ENCODE data around the gene GPR141. TPM values are rescaled to one million over a fixed set of nuclear protein-coding genes. Genes with fewer than 3 reads are reported as not detected.

Gene GPR141
- total RNA-seq, 1 experiment from 2014 or later = not detected

DNA sequence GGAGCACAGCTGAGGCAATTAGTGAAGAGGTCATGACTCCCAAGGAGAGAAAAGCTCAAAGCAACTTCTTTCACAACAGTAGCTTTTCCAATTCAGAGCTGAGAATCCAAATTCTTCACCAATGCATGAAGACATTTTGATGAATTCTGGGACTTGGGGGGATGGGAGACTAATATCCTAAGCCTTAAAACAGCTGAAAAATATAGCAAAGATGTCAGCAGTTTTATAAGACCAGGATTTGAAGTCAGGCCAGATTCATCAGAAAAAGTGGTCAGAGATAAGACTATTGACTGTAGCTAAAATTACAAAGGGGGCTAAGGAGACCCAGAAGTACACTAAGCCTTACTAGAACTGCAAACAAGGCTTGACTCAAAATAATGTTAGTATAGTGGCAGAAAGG lies 51.6 kb downstream of the GPR141 start:
- no peaks in the 10 kb centered on the region; the same call in 1 of the 2 replicates for H3K9me3 ChIP-seq (replicated peaks)
- no peaks in the 10 kb centered on the region for H3K36me3 ChIP-seq
- H3K4me3 ChIP-seq = no peak overlapping the region
- no peak for DNase-seq
- no peak overlapping the region for H3K27ac ChIP-seq
- H3K4me1 ChIP-seq = no peaks in the 10 kb centered on the region
- peaks cover 4% of the 10 kb centered on the region; the same call in 1 of the 2 replicates for H3K27me3 ChIP-seq

DNA sequence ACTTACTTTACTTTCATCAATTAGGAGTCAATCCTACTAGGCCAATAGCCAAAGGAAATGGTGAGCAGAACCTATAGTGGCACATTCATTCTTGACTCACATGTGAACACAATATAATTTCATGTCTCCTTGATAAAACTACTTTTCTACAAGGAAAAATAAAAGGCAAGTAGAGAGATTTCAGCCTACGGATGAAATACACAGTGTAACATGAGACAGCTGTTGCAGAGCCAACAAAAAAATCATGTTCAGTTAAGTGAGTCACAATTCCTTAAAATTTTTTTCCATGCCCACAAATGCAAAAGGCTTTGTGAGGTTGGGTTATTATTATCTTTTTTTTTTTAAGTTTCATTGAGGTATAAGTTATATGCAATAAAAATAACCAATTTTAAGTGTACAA lies 54.8 kb downstream of the GPR141 start:
- H3K4me1 ChIP-seq = no peaks in the 10 kb centered on the region
- no peak overlapping the region for H3K4me3 ChIP-seq
- H3K36me3 ChIP-seq = no peaks in the 10 kb centered on the region; the same call in 1 of the 2 replicates
- H3K9me3 ChIP-seq (replicated peaks) = no peaks in the 10 kb centered on the region; the same call in 1 of the 2 replicates
- no peak for DNase-seq
- no peaks in the 10 kb centered on the region for H3K27me3 ChIP-seq
- H3K27ac ChIP-seq = no peak overlapping the region

DNA sequence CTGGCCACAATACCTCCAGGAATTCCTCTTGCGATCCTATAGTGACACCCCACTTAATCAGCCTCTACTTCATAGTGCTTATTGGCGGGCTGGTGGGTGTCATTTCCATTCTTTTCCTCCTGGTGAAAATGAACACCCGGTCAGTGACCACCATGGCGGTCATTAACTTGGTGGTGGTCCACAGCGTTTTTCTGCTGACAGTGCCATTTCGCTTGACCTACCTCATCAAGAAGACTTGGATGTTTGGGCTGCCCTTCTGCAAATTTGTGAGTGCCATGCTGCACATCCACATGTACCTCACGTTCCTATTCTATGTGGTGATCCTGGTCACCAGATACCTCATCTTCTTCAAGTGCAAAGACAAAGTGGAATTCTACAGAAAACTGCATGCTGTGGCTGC lies 56.8 kb downstream of the GPR141 start:
- H3K36me3 ChIP-seq = no peaks in the 10 kb centered on the region; the same call in 1 of the 2 replicates
- no peaks in the 10 kb centered on the region; the same call in 1 of the 2 replicates for H3K9me3 ChIP-seq (replicated peaks)
- no peak overlapping the region for H3K27ac ChIP-seq
- DNase-seq = no peak
- no peaks in the 10 kb centered on the region for H3K4me1 ChIP-seq
- H3K4me3 ChIP-seq = no peak overlapping the region
- no peaks in the 10 kb centered on the region; the same call in 1 of the 2 replicates for H3K27me3 ChIP-seq

DNA sequence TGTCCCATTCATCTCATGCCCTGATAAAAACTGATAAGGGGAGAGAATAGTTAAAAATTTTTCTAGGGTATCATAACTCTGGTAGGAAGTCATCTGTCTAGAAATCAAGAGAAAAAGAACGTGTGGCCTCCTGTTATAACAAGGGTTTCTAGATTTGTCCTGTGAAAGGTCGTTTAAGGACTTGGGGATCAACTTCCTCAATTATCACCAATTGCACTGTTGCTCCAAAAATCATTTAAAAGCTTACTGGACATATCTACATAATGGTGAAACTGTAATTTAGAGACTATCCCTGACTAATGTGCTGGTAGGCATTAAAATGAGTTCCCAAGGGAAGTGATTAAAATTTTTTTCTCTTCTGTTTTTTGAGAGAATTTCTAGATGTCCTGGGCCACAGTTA lies 58.2 kb downstream of the GPR141 start:
- H3K27me3 ChIP-seq = no peaks in the 10 kb centered on the region; the same call in 1 of the 2 replicates
- no peak overlapping the region for H3K4me3 ChIP-seq
- H3K27ac ChIP-seq = no peak overlapping the region
- no peaks in the 10 kb centered on the region; the same call in 1 of the 2 replicates for H3K36me3 ChIP-seq
- no peaks in the 10 kb centered on the region for H3K4me1 ChIP-seq
- DNase-seq = no peak
- no peaks in the 10 kb centered on the region for H3K9me3 ChIP-seq (replicated peaks)

DNA sequence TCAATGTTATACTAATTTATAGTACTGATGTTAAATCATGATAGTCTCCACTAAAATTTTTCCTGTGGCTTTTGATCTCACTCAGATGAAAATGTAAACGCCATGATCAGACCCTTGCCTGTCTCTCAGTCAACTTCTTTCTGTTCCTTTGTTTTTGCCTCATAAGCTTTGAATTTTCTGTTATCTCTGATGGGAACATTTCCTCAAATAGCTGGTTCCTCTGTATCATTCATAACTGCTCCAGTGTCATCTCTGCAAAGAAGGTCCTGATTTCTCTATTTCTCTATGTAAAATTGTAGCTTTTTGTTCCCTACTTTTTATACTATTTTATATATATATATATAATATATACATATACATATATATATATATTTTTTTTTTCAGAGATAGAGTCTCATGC lies 67.5 kb downstream of the GPR141 start:
- H3K27me3 ChIP-seq = no peaks in the 10 kb centered on the region
- no peaks in the 10 kb centered on the region for H3K36me3 ChIP-seq
- no peak overlapping the region for H3K27ac ChIP-seq
- DNase-seq = no peak
- H3K9me3 ChIP-seq (replicated peaks) = no peaks in the 10 kb centered on the region; the same call in 1 of the 2 replicates
- no peaks in the 10 kb centered on the region for H3K4me1 ChIP-seq
- H3K4me3 ChIP-seq = no peak overlapping the region

DNA sequence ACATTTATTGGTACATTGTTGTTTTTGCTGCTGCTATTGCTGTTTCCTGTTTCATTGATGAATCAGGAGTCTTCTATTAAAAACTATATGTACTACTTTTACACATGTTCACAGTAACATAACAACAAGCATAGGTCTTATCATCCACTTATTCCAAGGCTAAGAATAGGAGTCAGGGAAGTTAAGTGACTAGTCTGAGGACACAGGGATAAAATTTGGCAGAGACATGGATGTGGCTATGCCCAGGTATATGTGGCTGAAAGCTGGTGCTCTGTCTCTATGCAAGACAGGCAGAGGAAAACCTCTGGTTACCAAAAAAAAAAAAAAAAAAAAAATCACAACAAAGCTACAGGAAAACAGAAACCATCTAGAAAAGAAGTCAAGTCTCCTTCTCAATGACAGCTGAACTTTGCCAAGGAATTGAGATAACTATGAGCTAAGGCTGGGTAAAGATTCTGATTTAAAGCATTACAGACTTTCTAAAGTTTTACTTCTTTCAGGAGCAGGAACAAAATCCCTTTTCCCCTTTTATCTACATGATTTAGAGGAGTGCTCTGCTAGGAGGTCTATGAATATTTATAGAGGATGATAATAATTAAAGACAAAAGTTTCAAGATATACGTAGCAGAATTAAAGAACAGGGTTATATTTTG lies 70.0 kb downstream of the GPR141 start:
- no peaks in the 10 kb centered on the region for H3K36me3 ChIP-seq
- H3K9me3 ChIP-seq (replicated peaks) = no peaks in the 10 kb centered on the region; the same call in 1 of the 2 replicates
- DNase-seq = no peak
- H3K4me3 ChIP-seq = no peak overlapping the region
- no peaks in the 10 kb centered on the region for H3K4me1 ChIP-seq
- no peak overlapping the region for H3K27ac ChIP-seq
- no peaks in the 10 kb centered on the region for H3K27me3 ChIP-seq

DNA sequence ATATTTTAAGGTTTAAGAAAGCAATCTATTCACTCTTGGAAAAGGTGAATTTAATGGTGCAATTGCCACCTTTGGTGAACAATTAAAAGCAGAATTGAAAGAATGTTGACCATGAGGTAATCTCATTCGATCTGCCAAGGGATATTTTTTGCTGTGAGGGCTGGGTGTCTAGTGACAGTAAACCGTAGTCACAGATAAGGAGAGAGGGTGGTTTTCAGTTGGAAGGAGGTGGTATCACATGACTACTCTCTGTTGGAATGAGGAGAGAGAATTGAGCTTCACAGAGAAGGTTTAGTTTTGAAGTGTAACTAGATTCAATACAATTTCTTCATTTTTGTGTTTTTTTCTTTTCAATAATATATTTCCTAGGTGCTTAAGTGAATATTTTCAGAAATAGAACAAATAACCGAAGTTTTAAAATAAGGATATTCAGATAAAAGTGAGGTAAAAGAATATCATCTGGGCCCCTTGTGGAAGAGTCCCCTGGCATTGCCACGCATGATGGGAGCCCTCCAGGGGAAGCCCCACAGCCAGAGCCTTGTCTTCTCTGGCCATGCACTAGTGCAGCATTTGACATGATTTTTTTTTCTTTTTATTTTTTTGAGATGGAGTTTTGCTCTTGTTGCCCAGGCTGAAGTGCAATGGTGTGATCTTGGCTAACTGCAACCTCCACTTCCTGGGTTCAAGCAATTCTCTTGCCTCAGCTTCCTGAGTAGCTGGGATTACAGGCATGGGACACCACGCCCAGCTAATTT lies 73.4 kb downstream of the GPR141 start:
- Histone ChIP-seq H3K4me3 (no peak overlapping the region), H3K36me3 (no peaks in the 10 kb centered on the region), H3K27me3 (no peaks in the 10 kb centered on the region), H3K9me3 (replicated peaks) (no peaks in the 10 kb centered on the region; the same call in 1 of the 2 replicates), H3K4me1 (peaks cover 4% of the 10 kb centered on the region; the same call in 1 of the 2 replicates), H3K27ac (no peak overlapping the region)
- DNase-seq = no peak

DNA sequence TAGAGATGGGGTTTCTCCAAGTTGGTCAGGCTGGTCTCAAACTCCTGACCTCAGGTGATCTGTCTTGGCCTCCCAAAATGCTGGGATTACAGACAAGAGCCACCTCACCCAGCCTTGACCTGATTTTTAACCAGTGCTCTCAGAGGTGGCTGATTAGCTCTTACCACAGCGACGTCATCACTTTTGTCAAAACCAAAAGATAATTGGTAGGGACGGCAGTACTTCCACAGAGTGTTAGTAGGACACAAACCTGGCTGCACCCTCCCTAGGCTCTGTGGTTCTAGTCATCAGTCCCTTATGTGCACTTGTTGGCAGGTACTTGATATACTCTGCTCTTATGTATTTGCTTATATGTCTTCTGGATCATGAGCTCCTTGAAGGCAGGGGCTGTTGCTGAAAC lies 74.0 kb downstream of the GPR141 start:
- no peak for DNase-seq
- no peak overlapping the region for H3K27ac ChIP-seq
- peaks cover 4% of the 10 kb centered on the region; the same call in 1 of the 2 replicates for H3K4me1 ChIP-seq
- no peaks in the 10 kb centered on the region for H3K27me3 ChIP-seq
- H3K36me3 ChIP-seq = no peaks in the 10 kb centered on the region
- H3K4me3 ChIP-seq = no peak overlapping the region
- H3K9me3 ChIP-seq (replicated peaks) = no peaks in the 10 kb centered on the region; the same call in 1 of the 2 replicates

DNA sequence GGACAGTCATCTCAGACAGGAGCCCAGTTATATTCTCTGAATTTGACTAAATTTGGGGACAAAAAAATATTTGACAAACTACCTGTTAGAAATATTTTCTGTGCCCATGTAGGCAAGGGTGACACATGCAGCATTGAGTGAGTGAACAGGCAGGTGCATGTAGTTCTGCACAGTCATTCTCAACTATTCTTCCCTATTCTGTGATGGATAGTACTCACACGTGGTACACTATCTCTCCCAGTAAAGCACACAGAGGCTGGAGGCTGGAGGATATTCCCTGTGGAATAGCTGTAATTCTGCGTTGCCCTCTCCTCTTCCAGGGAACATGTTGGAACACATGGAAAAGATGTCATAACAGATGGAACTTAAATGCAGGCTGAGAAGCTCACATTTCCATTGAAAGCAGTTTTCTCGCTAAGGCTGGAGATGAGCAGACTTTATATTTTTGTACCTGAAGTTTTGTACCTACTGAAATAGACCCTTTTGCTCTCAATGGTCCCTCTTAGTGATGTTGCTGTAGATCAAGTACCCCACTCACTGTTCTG lies 75.0 kb downstream of the GPR141 start:
- no peaks in the 10 kb centered on the region; the same call in 1 of the 2 replicates for H3K9me3 ChIP-seq (replicated peaks)
- no peak overlapping the region for H3K4me3 ChIP-seq
- H3K36me3 ChIP-seq = no peaks in the 10 kb centered on the region
- peaks cover 4% of the 10 kb centered on the region; the same call in 1 of the 2 replicates for H3K4me1 ChIP-seq
- DNase-seq = no peak
- H3K27me3 ChIP-seq = no peaks in the 10 kb centered on the region
- H3K27ac ChIP-seq = no peak overlapping the region

DNA sequence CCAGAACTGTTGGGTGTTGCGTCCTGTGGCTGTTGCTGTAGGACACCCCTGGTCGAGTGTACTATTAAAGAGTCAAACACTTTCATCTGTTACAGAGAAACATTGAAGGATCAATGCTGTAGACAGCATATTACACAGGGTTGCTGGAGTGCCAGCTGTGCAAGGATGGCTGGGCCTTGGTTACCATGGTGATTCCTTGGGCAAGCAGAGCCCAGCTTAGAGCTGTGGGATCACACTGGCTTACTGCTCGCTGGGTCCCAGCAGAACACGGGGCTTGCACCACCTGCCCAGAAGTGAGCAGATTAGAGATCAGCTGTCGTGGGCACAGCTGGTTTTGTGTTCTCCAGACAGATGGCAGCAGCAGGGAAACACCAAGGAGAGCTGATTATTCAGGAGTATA lies 76.0 kb downstream of the GPR141 start:
- H3K27ac ChIP-seq = no peak overlapping the region
- peak; percentile 77 to 80 for DNase-seq
- H3K36me3 ChIP-seq = no peaks in the 10 kb centered on the region
- no peaks in the 10 kb centered on the region for H3K27me3 ChIP-seq
- no peaks in the 10 kb centered on the region; the same call in 1 of the 2 replicates for H3K9me3 ChIP-seq (replicated peaks)
- H3K4me1 ChIP-seq = peaks cover 4% of the 10 kb centered on the region; the same call in 1 of the 2 replicates
- H3K4me3 ChIP-seq = no peak overlapping the region

DNA sequence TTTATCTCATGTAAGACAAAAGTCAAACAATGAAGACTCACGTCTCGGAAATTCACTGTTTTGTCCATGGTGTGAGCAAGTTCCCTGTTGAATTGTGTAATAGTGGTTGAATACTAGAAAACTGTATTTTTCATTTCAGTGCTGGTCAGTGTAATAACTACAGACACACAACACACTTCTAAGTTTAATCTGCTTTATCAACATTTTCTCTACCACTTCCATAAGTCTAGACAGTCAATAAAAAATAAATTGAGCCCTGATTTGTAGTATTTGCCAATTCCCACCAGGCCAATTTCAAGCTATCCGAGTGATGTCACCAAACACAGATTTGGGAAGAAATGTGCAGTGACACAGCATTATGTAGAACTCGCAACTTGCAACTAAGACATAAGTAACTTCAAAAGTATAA lies 81.9 kb downstream of the GPR141 start:
- Histone ChIP-seq H3K27ac (no peak overlapping the region), H3K27me3 (peaks cover 6% of the 10 kb centered on the region), H3K4me1 (no peaks in the 10 kb centered on the region), H3K9me3 (replicated peaks) (no peaks in the 10 kb centered on the region), H3K36me3 (no peaks in the 10 kb centered on the region), H3K4me3 (no peak overlapping the region)
- no peak for DNase-seq

DNA sequence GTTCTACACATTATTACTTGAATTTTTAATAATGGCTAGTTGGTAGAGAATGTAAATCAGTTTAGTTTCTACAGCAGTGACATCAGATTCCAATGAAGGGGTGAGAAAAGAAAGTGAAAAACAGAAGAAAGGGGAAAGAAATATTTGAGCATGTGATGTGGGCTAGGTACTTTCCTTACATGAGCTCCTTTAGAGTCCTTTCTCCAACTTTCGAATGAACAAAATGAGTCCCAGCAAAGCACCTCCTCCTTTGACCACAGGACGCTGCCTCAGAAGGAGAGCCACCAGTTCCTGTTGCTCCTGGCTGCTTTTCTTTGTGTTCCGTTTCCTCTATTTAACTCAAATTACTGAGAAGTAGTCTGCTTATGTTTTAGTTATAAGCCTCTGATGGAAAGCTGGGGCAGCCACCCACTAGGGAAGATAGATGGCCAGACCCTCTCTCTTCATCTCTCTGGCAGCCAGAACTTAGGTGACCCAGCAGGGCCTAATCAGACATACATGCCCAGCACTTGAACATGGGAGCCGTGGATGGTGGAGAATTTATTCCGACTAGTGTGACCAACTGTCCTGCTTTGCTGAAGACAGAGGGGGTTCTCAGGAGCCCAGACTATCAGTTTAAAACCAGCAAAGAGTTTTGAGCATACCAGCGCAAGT lies 82.4 kb downstream of the GPR141 start:
- peaks cover 6% of the 10 kb centered on the region for H3K27me3 ChIP-seq
- no peaks in the 10 kb centered on the region for H3K36me3 ChIP-seq
- no peak for DNase-seq

DNA sequence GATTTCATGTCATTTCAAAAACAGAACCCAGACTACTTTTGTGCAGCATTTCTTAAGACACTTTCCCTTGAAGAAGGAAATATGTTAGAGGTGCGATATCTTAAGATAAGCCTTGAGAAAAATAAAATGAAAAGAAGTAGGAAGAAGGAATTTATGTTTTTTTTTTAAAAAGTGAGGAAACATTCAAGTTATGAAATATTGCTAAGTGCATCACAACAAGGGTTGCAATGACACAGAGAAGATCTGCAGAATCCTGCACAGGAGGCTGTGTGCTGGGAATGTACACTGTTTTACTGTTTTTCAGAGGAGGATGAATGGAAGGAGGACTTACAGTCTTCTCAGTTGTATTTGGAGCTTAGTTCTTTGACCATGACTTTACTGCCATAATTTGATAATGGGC lies 85.0 kb downstream of the GPR141 start:
- Histone ChIP-seq H3K27me3 (peaks cover 6% of the 10 kb centered on the region), H3K36me3 (no peaks in the 10 kb centered on the region), H3K27ac (no peak overlapping the region), H3K4me1 (no peaks in the 10 kb centered on the region), H3K9me3 (replicated peaks) (peaks cover 4% of the 10 kb centered on the region; the same call in 1 of the 2 replicates), H3K4me3 (no peak overlapping the region)
- no peak for DNase-seq

More for the DNA sequence above, 82.4 kb downstream of the GPR141 start:
- H3K4me1 ChIP-seq = no peaks in the 10 kb centered on the region
- no peak overlapping the region for H3K27ac ChIP-seq
- no peaks in the 10 kb centered on the region for H3K9me3 ChIP-seq (replicated peaks)
- H3K4me3 ChIP-seq = no peak overlapping the region

DNA sequence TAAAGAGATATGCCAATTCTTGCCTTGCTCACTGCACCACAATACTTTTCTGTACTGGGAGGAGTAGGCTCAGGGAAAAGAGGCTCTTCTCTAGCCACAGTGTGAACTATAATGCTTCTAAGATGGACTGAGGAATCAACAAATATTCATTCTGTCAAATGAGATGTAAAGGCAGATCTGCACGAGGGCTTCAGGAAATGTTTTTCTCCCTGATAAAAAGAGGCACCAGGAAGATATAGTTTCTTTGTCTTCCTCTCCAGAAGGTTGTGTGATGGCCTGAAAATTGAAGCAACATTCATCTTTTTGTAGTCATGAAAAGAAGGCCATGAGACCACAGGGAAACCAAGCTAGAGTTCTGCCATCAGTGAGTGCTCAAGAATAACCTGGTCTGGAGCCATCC lies 85.7 kb downstream of the GPR141 start:
- Histone ChIP-seq H3K27ac (no peak overlapping the region), H3K36me3 (no peaks in the 10 kb centered on the region), H3K27me3 (peaks cover 6% of the 10 kb centered on the region)

More for the DNA sequence above, 85.7 kb downstream of the GPR141 start:
- H3K9me3 ChIP-seq (replicated peaks) = peaks cover 4% of the 10 kb centered on the region; the same call in 1 of the 2 replicates
- DNase-seq = no peak
- no peak overlapping the region for H3K4me3 ChIP-seq
- no peaks in the 10 kb centered on the region for H3K4me1 ChIP-seq

Measured in SJCRH30 (cell line).